ENCODE measurements around the gene ARID1A.

DNA sequence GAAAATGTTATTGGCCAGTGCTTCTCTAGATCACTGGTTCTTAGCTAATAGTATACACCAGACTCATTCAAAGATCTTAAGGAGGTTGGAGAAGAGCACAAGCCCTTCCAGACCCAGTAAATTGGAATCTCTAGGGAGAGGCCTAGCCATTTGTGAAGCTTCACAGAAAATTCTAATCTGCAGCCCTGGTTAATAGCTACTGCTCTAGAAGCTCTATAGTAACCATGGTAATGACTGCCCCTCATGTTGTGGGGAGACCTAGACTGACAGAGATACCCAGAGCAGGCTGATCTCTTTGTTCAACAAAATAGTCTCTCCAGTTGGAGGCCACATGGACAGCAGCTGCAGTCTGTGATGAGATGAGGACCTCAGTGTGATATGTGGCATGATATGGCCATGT lies 31.7 kb downstream of the ARID1A start:
- TF ChIP-seq EZH2phosphoT487 (IDR thresholded peaks at IDR 0.05; ENCODE audit: insufficient read depth, low read depth) (no peak), EZH2 (IDR thresholded peaks at IDR 0.05; ENCODE audit: insufficient read depth, poor library complexity, severe bottlenecking) (no peak)
